NCI-H345 (cell line): ENCODE data around the gene CD44.

ENCODE experiments used
- DNase-seq: peaks from one replicate; lab custom pipeline; 2025; lab: John Stamatoyannopoulos, UW

CD44 gene

GRCh38 chr11:35261197-35261596 lies 122.2 kb downstream of the CD44 start:
- no peak for DNase-seq

- DNase-seq: no peak
These were observed 123.1 kb downstream of the CD44 start for GRCh38 chr11:35262056-35262455.

GRCh38 chr11:35262735-35263134 lies 123.8 kb downstream of the CD44 start:
- DNase-seq: no peak

GRCh38 chr11:35265755-35266454 lies 126.9 kb downstream of the CD44 start:
- no peak for DNase-seq

- DNase-seq: no peak
These were observed 128.5 kb downstream of the CD44 start for GRCh38 chr11:35267504-35267903.

GRCh38 chr11:35270342-35270741 lies 131.4 kb downstream of the CD44 start:
- DNase-seq: no peak

- DNase-seq: no peak
These were observed 132.1 kb downstream of the CD44 start for GRCh38 chr11:35271031-35271430.

- no peak for DNase-seq
These were observed 133.5 kb downstream of the CD44 start for GRCh38 chr11:35272391-35272902.

- DNase-seq: peak; percentile 34
These were observed 136.2 kb downstream of the CD44 start for GRCh38 chr11:35274909-35275785.

GRCh38 chr11:35275786-35276170 lies 136.8 kb downstream of the CD44 start:
- DNase-seq: no peak

GRCh38 chr11:35276396-35277145 lies 137.6 kb downstream of the CD44 start:
- no peak for DNase-seq

- no peak for DNase-seq
These were observed 138.9 kb downstream of the CD44 start for GRCh38 chr11:35277827-35278226.

GRCh38 chr11:35280727-35281126 lies 141.8 kb downstream of the CD44 start:
- DNase-seq: no peak

GRCh38 chr11:35281169-35281688 lies 142.3 kb downstream of the CD44 start:
- DNase-seq: no peak
